Fibroblast of the aortic adventitia (primary cell): ENCODE measurements around the gene SUPT20HL1. TPM values are rescaled to one million over a fixed set of nuclear protein-coding genes. Genes with fewer than 3 reads are reported as not detected.
A peak's percentile ranks its signal among the peaks of the same experiment; 100 is the strongest.
"Not testable (repeated sequence)": the region's sequence is repeated elsewhere in the genome, so short reads cannot be mapped to it uniquely, and the experiment has no call there.

ENCODE experiments used
- DNase-seq: peaks from one replicate; pipeline ENCODE4 v3.0.0-alpha.2; 2010; ENCODE audit warnings: low read depth
- H3K4me3 ChIP-seq: 2 replicates; pipeline ENCODE4 v1.5.1; 2011; ENCODE audit warnings: low read depth, mild to moderate bottlenecking, control low read depth, low read length, moderate library complexity
- CTCF ChIP-seq: IDR thresholded peaks from 2 replicates; pipeline ENCODE4 v1.5.1; 2011; ENCODE audit warnings: mild to moderate bottlenecking, low read length, control low read depth, inconsistent platforms; ENCODE audit not compliant: insufficient read depth
- total RNA-seq: library from RNA; depleted of rRNA; stranded (reverse); fragments of >200 nt; gene quantifications from 2 replicates; pipeline ENCODE4 v1.2.3, GENCODE V29; 2012; ENCODE audit warnings: low replicate concordance

SUPT20HL1 gene
- total RNA-seq, 1 donor: not detected

DNA sequence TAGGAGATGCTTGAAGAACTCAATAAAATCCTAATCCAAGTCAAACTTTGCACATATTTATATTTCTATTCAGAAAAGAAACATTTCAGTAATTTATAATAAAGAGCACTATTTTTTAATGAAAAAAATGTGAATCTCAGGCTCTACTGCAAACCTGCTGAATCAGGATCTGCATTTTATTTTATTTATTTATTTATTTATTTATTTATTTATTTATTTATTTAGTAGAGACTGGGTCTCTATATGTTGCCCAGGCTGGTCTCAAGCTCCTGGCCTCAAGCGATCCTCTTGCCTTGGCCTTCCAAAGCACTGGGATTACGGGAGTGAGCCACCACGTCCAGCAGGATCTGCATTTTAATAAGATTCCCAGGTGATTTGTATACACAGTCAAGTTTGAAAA lies 16.0 kb downstream of the SUPT20HL1 start:
- no peak for TF ChIP-seq CTCF
- no peak for DNase-seq
- H3K4me3 ChIP-seq: no peak overlapping the region

- DNase-seq: no peak
- no peak for TF ChIP-seq CTCF
- H3K4me3 ChIP-seq: no peak overlapping the region
These were observed 16.8 kb downstream of the SUPT20HL1 start for GRCh38 chrX:24377195-24377594.

DNA sequence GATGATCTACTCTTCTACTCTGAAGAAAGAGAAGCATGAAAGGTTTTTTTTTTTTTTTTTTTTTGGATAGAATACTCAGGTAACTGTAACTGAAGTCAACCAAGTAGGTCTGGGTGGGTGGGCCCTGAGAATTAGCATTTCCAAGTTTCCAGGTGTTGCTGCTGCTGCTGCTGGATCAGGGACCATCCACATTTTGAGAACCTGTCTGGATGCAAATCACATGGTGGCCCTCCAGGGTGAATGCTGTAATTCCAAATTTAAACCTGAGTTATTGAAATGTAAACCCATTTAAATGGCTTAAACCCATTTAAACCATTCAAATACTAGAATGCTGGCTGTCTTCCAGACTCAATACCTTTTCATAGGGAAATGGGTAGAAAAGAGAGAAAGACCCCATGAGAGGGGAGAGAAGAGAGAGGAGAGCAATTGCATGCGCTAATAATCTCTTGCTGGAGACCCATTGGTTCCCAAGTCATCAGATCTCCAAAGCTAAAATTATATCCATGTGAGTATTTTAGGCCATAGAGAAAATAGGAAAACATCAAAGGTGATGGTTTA lies 17.6 kb downstream of the SUPT20HL1 start:
- DNase-seq: no peak
- no peak overlapping the region for H3K4me3 ChIP-seq
- TF ChIP-seq CTCF: no peak

DNA sequence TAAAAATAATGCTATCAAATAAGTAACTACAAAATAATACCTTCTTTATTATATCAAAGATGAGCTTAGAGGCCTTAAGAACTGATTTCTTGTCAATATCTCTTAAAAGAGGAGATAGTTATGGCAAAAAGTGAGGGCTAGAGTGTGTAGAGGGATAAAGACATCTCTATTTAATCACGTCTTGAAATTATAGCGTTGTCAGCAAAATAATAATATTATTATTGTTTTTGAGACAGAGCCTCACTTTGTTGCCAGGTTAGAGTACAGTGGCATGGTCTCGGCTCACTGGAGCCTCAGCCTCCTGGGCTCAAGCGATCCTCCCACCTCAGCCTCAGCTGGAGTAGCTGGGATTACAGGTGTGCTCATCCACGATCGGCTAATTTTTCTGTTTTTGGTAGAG lies 18.3 kb downstream of the SUPT20HL1 start:
- no peak overlapping the region for H3K4me3 ChIP-seq
- TF ChIP-seq CTCF: no peak

DNA sequence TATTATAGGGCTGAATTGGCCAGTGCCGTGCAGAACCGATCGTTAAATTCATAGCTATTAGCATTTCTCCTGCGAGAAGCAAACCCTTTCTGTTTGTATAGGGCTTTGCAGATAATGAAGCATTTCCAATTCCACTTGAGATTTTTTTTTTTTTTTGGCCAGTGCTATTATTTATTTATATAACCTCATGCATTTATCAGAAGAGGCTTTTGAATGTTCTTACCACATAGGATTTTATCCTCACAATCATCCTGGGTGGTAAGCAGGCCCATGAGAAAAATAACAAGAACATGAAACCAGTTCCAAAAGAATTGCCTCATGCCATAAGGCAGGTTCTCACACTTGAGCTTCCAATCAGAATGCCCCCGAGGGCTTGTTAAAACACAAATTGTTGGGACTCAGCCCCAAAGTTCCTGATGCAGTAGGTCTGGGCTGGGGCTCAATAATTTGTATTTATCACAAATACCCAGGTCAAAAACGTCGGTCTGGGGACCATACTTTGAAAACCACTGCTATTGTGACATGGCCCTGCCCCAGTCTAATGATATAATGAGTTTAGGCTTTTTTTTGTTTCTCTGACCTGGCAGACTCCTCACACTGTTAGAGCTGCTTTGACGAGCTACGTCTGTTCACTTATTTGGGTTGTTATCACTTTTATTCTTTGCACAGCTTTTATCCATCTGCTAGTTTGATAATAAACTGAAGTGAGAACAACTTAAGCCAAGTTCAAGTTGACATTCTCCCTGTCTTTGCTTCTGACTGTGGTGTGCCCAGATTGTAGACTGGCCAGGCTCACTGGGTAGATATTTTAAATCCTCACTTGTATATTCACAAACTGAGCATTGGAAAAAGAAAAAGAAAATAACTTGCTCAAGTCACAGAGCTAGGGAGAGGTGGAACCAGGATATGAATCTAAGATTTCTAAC lies 20.1 kb downstream of the SUPT20HL1 start:
- no peak for TF ChIP-seq CTCF
- peak; percentile 26 for DNase-seq
- H3K4me3 ChIP-seq: no peak overlapping the region

More for the DNA sequence above, 18.3 kb downstream of the SUPT20HL1 start:
- DNase-seq: no peak

DNA sequence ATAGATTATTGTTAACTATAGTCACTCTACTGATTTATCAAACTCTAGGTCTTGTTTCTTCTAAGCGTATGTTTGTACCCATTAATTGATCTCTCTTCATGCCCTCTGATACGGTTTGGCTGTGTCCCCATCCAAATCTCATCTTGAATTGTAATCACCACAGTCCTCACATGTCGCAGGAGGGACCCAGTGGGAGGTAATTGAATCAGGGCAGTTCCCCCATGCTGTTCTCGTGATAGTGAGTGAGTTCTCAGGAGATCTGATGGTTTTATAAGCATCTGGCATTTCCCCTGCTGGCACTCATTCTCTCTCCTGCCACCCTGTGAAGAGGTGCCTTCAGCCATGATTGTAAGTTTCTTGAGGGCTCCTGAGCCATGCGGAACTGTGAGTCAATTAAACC lies 21.9 kb downstream of the SUPT20HL1 start:
- not testable (repeated sequence) for H3K4me3 ChIP-seq, DNase-seq

DNA sequence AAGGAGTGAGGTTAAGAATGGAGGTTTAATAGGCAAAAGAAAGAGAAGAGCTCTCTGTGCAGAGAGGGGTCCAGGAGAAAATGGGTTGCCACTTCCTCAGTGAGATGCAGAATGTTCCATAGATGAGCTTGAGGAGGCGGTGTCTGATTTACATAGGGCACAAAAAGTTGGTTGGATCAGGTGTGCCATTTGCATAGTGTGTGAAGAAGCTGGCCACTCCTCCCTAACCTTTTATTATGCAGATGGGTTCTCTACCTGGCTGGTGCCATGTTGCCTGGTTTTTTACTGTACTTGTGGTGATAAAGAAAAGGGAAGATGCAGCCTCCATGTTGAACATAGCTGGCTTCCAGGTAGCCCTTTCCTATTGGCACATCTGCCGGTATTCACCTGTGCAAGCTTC lies 27.3 kb downstream of the SUPT20HL1 start:
- no peak overlapping the region for H3K4me3 ChIP-seq
- DNase-seq: no peak
- no peak for TF ChIP-seq CTCF
